Cortex of kidney (tissue), 1 donor: ENCODE data around the gene CRADD.

Experiments used
- DNase-seq: peaks from one replicate; lab custom pipeline; 2025; lab: John Stamatoyannopoulos, UW

Gene CRADD

DNA sequence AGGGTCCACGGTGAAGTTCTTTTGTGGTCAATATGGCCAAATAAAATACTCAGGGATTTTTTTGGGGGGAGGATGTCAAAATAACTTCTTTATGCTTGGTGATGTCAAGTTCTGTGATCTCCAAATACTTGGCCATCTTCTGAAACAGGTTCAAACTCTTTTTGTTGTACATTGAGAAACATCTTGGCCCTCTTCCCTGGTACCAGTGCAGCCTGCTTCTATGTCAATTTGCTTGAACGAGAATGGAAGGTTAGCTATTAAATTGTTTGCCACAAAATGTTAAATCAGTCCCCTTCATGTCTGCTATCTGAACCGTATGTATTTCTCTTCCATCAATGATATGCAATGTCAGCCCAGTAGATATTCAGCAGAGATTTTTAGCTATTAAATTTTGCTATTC is 6.1 kb upstream of the CRADD start:
- DNase-seq = no peak

DNA sequence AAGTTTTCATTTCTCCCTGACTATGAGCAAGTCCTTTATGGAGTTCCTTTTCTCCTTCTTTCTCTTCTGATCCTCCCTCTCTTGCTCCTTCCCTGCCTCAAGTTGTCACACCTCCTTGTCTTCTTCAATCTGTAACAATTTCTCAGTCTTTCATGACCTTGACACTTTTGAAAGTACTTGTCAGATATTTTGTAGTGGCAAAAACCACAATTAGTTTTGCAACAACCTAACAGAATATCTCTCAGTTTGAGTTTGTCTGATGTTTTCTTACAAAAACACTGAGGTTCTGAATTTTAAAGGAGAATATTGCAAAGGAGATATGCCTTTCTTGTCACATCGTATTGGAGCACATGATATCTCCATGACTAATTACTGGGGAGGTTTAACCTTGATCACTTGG is 4.1 kb upstream of the CRADD start:
- DNase-seq = no peak

DNA sequence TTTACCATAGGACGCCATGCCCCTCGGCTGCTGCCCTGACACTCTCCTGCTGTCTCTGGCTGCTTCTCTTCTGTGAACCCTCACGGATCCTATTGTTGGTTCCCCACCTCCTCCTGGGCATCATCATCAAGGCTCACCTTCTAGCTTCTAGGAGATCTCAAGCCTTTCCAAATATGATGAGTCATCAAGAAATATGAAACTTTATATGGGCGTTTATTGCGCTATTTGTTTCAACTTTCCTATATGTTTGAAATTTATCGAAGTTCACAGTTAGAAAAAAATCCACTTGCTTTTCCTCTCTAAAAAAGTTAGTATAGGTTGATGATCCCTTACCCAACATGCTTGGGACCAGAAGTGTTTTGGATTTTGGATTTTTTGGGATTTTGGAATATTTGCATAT is 2.8 kb upstream of the CRADD start:
- DNase-seq = no peak

DNA sequence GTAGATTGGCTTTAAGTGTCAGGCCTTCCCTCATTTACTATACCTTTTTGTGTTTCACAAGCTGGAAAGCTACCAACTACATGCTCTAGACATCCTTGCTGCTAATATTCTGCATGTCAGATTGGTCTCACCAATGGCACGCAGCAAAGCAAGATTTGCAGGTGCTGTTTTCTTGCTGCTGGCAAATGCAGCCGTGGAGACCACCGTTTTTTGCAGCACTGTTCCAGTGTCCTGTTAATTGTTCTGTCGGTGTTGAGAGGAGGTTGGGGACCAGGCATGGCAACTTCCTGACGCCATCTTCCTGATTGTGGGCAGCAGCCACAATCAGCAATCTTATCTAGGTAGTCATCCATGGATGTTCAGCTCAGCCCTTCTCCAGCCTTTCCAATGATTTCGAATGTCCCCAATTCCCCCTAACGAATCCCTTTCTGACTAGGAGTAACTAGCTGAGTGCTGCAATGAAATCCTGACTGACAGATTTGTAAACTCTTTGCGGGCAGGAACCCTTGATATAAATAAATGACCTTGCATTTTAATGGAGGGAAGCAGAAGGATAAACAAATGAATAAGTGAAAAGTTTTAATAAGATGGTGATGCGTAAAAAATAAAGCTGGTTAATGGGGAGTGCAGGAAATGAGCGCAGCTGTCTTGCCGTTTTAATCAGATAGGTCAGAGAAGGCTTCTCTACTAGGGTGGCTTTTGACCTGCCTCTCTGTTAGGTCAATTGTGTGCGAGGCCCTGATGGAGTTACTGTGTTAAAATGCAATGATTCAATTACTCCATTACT is 574 bp upstream of the CRADD start:
- DNase-seq = no peak

DNA sequence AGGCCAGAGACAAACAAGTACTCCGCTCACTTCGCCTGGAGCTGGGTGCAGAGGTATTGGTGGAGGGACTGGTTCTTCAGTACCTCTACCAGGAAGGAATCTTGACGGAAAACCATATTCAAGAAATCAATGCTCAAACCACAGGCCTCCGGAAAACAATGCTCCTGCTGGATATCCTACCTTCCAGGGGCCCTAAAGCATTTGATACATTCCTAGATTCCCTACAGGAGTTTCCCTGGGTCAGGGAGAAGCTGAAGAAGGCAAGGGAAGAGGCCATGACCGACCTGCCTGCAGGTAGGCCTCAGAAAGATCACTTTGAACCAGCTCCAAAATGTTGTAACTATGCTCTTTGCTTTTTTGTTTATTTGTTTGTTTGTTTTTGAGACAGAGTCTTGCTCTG is 1.6 kb downstream of the CRADD start:
- no peak for DNase-seq

DNA sequence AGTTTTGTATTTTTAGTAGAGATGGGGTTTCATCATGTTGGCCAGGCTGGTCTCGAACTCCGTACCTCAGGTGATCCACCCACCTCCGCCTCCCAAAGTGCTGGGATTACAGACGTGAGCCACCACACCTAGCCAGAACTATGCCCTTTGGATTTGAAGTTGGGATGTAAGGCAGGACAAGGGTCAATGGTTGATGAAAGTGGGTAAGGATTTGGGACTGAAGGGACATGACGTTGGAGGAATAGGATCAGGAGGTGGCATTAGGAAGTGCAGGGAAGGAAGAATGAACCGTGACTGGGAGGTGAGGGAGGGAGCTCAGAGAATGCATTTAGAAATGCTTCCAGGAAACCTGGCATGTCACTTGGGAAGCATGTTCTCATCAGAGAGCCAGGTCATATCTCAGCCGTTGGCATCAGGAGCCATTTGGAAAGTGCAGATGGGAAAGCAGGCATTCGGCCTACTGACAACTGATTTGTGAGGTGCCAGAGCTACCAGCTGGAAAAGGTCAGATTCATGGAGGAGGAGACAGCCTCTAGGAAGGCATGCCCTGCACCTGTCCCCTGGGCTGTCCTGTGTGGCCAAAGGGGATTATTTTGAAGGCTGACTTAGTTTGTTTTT is 2.2 kb downstream of the CRADD start:
- DNase-seq = no peak

DNA sequence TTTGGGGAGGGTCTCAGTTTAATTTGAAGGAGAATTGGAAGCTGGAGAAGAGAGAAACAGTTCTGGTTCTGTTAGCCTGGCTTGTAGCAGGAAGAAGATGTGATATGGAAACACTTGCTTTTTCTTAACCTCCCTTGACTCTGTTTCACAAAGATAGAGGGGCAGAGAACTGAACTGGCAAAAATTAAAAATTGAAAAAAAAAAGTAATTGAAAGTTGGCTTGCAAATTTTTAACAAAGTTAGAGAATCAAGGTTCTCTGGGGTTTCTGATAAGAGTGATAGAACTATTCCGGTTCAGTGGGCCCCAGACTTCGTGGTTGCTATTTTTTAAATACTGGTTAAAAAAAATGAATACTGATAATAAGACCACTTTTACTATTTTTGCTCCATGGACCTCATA is 2.8 kb downstream of the CRADD start:
- no peak for DNase-seq

DNA sequence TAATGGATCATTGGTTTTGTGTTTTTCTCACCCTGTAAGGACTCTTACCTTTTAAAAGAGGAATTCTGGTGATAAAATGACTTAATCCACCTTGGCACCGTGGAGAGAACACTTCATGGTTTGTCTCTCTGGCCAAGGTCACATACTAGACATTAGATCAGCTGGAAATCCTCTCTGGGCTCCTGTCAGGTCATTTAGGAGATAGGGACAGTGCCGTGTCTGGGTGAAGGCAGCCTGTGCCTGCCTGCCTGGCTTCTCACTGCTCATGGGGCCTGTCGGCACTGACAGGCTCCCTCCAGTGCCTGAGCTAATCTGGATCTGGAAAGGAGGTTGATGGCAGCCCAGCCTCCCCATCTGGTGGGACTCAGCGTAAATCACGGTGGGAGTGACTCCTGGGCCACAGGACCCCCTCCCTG is 5.7 kb downstream of the CRADD start:
- DNase-seq = no peak

DNA sequence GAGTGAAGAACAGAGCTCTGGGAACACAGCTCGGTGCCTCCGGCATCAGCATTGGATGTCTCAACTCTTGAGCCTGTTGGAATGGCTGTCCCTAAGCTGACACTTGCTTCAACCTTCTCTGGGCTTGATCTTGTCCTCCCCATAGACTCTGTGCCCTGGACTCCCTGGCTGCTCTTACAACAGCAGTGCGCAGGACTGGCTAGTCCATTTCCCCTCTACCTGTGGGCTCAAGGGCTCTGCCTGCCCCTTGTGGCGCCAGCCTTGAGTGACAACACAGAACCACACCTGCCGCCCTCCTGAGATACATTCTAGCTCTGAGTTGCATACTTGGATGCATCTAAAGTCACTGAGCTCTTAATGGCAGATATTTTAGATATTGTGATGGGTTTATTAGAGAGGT is 6.2 kb downstream of the CRADD start:
- DNase-seq = no peak

DNA sequence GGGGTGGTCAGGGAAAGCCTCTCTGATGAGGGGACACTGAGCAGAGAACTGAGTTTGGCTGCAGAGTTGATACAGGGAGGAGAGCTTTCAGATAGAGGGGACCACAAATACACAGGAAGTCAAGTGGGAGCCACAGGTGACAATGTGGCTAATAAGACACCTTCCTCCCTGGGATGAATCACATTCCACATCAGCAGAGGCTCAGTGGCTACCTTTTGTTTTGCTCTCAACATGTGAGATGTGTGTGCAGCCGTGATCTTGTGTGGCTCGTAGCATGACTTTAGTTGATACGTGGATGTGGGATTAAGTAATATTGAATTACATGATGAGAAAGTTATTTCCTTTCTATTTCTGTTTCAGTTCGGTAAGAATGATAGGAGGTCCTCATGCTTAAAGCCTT is 7.5 kb downstream of the CRADD start:
- DNase-seq = no peak

DNA sequence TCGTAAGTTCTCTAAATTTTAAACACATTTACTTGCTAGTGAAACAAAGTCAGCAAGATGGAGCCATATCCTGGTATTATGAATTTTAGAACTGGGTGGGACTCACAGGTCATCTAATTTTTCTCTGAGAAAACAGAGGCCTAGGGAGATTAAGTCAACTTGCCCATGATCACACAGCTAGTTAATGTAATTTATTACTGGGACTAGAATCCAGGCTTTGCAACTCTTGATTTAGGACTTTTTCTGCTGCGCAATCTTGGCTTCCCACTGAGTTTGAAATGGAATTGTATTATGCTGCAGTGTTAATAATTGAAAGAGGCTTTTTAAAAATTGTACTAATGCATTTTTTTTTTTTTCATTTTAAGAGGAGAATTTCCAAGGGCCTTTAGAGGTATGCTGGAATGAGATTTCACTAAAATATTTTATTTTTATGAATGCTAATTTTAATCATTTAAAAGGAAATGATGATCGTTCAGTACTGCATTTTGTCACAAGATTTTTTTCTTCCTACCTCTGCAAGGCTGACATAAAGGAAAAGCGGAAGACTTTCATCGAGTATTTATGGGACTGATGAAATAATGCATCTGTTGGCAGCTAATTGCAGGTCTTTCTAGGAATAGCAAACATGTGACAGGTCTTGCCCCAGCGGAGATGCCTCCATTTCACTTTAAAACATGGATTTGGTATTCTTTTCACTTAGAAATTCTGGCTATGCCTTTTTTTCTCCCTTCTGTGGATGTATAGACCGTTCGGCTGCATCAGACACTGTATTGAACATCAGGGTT is 9.6 kb downstream of the CRADD start:
- no peak for DNase-seq

DNA sequence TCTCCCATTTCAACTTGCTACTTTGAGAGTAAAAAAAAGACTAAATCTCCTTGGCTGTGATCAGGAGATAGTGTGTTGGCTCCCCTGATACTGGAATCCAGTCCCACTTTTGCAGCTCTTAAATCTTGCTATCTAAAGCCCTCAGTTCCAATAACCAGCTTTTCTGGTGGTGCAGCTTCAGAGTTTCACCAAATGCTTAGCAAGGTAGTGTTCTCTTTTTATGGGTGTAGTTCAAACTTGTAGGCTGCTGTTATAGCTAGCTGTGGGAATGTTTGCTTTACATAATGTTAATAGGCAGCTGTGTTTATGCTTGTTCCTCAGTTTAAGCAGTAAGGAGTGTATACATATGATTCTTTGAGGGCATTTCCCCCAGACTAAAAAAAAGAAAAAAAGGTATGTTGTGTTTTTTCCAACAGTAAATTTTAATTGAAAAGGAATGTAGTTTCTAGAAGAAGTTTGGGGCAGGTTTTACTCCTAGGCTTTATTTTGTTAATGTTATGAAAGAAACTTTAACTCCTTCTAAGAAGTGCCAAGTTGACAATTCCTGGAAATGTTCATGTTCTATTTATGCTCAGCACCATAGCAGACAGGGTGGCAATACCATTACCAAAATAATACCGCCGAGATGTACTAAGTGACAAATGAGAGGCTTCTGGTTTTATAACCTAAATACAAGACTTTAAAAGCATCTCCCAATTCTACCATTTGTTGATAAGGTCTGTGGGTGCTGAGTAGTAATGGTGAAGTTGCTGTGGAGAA is 12.1 kb downstream of the CRADD start:
- no peak for DNase-seq

DNA sequence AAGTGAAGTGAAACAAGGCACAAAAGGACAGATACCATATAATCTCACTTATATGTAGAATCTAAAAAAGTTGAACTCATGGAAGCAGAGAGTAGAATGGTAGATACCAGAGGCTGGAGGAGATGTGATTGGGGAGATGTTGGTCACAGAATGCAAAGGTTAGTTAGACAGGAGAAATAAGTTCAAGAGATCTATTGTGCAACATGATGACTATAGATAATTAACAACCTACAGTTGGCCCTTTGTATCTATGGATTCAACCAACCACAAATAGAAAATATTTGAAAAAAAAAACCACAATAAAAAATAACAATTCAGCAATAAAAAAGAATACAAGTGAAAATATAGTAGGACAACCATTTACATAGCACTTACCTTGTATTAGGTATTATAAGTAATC is 19.3 kb downstream of the CRADD start:
- no peak for DNase-seq

DNA sequence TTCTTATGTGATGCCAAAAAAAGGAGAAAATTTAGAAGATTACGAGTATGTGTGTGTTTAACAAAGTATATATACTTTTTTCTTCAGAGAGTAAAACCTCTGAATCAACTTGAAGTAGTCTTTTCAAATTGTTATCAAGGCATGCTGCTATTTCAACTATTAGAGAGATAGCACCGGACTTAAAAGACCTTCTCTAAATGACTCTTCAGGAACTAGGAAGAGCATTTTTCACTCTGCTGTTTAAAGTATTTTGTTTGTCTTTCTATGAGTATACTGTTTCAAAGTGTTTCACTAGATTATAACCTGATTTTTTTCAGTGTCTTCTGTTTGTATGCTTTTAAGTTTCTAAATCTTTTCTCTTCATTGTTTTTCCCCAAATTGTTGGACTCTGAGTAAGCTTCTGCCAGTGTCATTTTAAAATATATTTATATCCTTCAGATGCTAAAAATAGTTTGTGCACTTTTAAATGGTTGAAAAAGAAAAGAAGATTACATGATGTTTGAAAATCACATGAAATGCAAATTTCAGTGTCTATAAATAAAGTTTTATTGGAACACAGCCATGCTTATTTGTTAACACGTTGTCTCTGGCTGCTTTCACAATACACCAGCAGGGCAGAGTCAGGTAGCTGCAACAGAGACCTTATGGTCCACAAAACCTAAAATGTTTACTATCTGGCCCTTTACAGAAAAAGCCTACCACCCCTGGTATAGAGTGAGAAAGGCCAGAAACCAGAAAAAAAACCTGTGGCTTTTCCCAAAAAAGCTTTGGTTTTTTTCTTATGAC is 21.3 kb downstream of the CRADD start:
- no peak for DNase-seq

DNA sequence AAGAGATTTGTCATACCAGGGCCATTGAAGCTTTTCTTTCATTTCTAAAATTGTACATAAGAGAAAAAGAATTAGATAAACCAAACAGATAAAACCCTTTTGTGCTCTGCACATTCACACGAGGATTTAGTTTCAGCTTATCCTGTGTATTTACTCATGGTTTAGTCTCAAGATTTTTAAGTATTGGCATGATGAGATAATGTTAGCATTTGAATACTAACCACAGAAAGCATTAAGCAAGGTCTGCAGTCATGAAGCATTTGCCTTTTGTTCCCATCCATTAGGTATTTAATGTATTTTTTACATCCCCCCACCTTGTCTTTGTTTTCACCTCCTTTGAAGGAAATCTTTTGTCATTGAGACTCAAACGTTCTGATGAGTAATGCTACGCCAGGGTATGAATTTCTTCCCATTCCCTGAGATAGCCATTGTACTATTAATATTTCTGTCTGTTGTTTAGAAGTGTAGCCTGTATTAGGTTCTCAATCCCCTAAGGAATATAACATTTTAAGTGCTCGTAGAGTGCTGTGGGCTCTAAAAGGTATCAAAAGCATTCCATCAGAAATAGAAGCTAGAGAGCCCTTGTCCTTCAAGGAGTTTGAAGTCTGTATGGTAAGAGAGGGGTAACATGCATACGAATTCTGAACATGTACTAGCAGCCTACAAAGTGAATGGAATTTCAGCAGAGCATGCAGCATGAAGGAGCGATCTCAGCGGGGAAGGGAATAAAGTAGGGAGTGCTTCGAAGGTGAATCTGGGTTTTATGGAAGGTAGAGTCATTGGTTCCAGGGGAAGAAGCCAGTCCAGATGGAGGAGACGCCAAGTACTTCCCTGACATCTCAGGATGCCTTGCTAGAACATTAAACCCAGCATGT is 22.3 kb downstream of the CRADD start:
- DNase-seq = no peak

DNA sequence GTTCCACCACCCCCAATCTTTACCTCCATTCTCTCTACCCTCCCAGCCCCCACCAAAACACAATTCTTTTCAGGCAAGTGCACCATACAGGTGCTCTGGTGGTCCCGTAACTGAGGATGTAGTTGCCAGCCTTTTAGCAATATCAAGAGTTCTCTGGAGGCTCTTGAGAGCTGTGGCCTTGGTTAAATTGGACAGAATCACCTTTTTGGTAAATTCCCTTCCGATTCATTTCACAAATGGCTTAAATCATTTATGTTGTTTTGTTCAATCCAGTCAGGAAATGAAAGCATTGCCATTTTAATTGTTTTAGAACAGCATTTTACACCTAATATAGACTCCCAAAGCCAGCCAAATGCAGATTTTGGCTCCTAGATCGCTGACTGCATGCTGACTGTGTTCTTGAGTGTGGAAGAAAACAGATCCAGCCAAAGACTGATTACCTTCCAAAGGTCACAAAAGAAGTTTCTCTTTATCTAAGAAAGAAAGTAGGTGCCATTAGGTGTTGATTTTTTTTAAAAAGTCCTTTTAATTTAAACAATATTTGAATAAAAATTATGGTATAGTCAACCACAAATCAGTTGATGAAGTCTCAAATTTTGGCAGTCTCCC is 25.6 kb downstream of the CRADD start:
- no peak for DNase-seq

DNA sequence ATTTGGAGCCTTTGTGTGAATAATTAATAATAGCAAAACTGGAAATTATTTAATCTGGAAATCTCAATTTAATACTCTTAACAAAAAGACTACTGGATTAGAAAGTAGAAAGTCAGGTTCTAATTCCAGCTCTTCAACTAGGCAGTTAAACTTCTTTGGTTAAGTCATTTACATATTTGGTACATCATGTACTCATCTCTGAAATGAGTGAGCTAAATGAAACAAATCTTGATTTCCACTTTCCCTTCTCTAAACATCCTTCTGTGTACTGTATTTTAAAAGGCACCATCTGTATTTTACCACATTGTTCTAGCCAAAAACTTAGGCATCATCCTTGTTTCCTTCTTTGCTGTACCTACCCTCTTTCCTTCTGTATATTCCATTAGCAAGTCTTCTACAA is 26.9 kb downstream of the CRADD start:
- DNase-seq = no peak

DNA sequence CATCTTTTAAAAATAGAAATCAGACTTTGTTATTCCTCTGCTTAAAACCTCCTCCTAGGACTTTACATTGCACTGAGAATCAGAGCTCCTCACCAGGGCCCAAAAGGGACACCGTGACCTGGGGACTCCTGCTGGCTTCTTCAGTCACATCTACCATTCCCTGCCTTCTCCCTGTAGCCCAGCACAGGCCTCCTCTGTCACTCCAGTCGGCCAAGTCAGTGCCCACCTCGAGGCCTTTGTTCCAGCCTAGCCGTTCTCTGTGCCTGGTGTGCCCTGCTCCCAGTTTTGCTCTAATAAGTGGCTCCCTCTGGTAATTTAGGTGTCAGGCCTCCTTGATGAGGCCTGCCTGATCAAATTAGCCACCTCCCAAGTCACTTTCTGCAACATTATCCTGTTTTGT is 27.4 kb downstream of the CRADD start:
- no peak for DNase-seq

DNA sequence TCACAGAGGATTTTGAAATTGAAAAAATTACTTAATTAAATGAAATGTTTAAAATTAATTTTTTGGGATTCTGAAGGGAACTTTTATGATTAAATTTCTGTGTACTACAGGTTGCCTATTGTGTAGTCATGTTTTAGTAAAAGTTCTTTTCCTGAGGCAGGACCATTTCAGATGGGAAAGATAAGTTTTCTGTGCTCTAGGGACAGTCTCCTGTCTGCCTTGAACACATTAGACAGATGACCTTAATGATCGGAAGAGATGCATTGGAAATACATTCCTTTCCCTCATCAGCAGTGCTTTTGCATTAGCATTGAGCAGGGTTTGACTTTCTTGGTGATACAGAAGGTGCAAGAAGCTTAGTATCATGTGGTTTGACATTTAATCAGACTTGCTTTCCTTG is 28.1 kb downstream of the CRADD start:
- DNase-seq = no peak

DNA sequence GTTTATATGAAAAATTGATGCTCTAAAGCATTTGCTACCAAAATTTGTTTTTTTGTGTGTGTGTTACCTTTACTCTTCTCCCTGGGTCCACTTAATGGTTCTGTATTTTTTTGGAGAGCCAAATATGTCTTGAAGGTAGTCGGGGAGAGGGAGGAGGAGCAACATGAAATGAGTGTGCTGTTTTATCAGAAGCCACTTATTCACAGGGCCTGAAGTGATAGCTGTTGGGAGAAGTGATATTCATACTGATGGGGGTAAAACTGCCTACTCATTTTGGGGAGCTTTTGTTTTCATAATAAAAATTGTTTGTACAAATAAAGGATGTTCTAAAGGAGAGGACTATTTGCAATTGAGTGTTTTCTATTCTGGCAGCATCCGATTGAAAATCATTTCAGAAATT is 29.2 kb downstream of the CRADD start:
- DNase-seq = no peak
